HepG2 (cell line): Measurements from ENCODE around the gene MMP28. TPM values are rescaled to one million over a fixed set of nuclear protein-coding genes. Genes with fewer than 3 reads are reported as not detected.

ENCODE experiments used
- ATAC-seq: fragments of 200-7000 bp; cut with Tn5 transposase; 3 replicates; pipeline ENCODE4 v1.9.1; 2020; ENCODE audit warnings: mild to moderate bottlenecking, moderate library complexity
- BruUV-seq: library from RNA; stranded (reverse); fragments of 400-500 nt; replicated peaks from 2 replicates; lab custom pipeline; 2021; lab: Mats Ljungman, UMichigan
- CTCF ChIA-PET: fragments of 300-600 bp; formaldehyde crosslinking; extraction: SDS; loops from one replicate; lab custom pipeline; 2021; ENCODE audit warnings: low total read pairs, inconsistent platforms, low intra/inter-chr PET ratio; lab: Yijun Ruan, JAX
- POLR2A ChIA-PET: fragments of 350-600 bp; sonication (Branson Sonifier 250); formaldehyde crosslinking; loops from one replicate; lab custom pipeline; 2020; ENCODE audit warnings: antibody characterized with exemption, inconsistent platforms; lab: Yijun Ruan, JAX
- DNase-seq: peaks from one replicate; pipeline ENCODE4 v3.0.0-alpha.2; 2015; ENCODE audit warnings: low spot score
- FAIRE-seq: peaks from 3 replicates; lab custom pipeline; 2011; peaks lifted over from hg19 to GRCh38; lab: Jason Lieb, UNC
- H2AFZ ChIP-seq: one replicate; pipeline ENCODE4 v1.6.1; 2011; ENCODE audit warnings: low read length, inconsistent platforms
- H3K27ac ChIP-seq: fragments of 300-600 bp; 3 replicates; pipeline ENCODE4 v1.8.0; 2011; ENCODE audit warnings: mixed run types, mild to moderate bottlenecking, mixed read lengths, low read length, inconsistent platforms; ENCODE audit not compliant: insufficient read depth; ENCODE audit errors: extremely low read length
- H3K27me3 ChIP-seq, 2 experiments: fragments of 200-600 bp in 1 of 2; 2 replicates in 1 of 2; 3 replicates in 1 of 2; pipeline versions ENCODE4 v1.6.0 to v1.8.0; 2011; ENCODE audit warnings: low read length in 2 of 2, mild to moderate bottlenecking in 2 of 2, moderate library complexity in 2 of 2, inconsistent platforms in 1 of 2; ENCODE audit not compliant: insufficient read depth in 2 of 2, control insufficient read depth in 1 of 2
- H3K36me3 ChIP-seq, 2 experiments: fragments of 200-600 bp in 1 of 2; replicated peaks in 1 of 2; 2 replicates in 1 of 2; 3 replicates in 1 of 2; pipeline versions ENCODE4 v1.5.1 to v1.8.0; 2011; ENCODE audit warnings: low read length in 2 of 2, inconsistent platforms in 1 of 2; ENCODE audit not compliant: insufficient read depth in 2 of 2, control insufficient read depth in 1 of 2
- H3K4me1 ChIP-seq: 2 replicates; pipeline ENCODE4 v1.5.1; 2012; ENCODE audit warnings: low read length, inconsistent platforms; ENCODE audit not compliant: insufficient read depth
- H3K4me2 ChIP-seq: 2 replicates; pipeline ENCODE4 v1.6.0; 2011; ENCODE audit warnings: low read depth, low read length, inconsistent platforms
- H3K4me3 ChIP-seq, 3 experiments: fragments of 200-600 bp in 1 of 3; sonication (generic), shearing (Covaris generic) in 1 of 3; replicated peaks in 1 of 3; 2 replicates each; pipeline ENCODE4 v1.5.1; 2011 to 2016; ENCODE audit warnings: low read length in 3 of 3, inconsistent platforms in 2 of 3, low read depth in 2 of 3, mild to moderate bottlenecking in 2 of 3, control low read depth in 1 of 3, mixed read lengths in 1 of 3; ENCODE audit not compliant: insufficient read depth in 1 of 3
- H3K79me2 ChIP-seq: one replicate; pipeline ENCODE4 v1.6.1; 2011; ENCODE audit warnings: low read length, inconsistent platforms; ENCODE audit not compliant: insufficient read depth
- H3K9ac ChIP-seq: 2 replicates; pipeline ENCODE4 v1.6.0; 2011; ENCODE audit warnings: mild to moderate bottlenecking, low read depth, low read length, inconsistent platforms; ENCODE audit not compliant: insufficient read depth
- H3K9me3 ChIP-seq: 2 replicates; pipeline ENCODE4 v1.5.1; 2012; ENCODE audit warnings: mild to moderate bottlenecking, low read length
- H4K20me1 ChIP-seq: 2 replicates; pipeline ENCODE4 v1.6.0; 2011; ENCODE audit warnings: inconsistent platforms, mild to moderate bottlenecking, low read length, moderate library complexity; ENCODE audit not compliant: insufficient read depth
- FOXA3 ChIP-seq: IDR thresholded peaks from 2 replicates; pipeline ENCODE4 v1.6.1; 2016; ENCODE audit warnings: missing genetic modification reagents, missing compliant biosample characterization
- FOXO1 ChIP-seq: sonication (generic); formaldehyde crosslinking; IDR thresholded peaks from 2 replicates; pipeline ENCODE4 v1.4.0; 2020; ENCODE audit warnings: missing genetic modification reagents
- HNF4A ChIP-seq: sonication (generic); formaldehyde crosslinking; IDR thresholded peaks from 2 replicates; pipeline ENCODE4 v1.4.0; 2020; ENCODE audit warnings: missing genetic modification reagents
- MTF2 ChIP-seq: sonication (generic); formaldehyde crosslinking; IDR thresholded peaks from 2 replicates; pipeline ENCODE4 v1.5.0; 2020; ENCODE audit warnings: missing genetic modification reagents, borderline replicate concordance
- STAG1 ChIP-seq: sonication (generic); formaldehyde crosslinking; IDR thresholded peaks from 2 replicates; pipeline ENCODE4 v1.4.0; 2020; ENCODE audit warnings: missing genetic modification reagents
- ZNF549 ChIP-seq: sonication (generic); formaldehyde crosslinking; IDR thresholded peaks from 2 replicates; pipeline ENCODE4 v1.5.0; 2020; ENCODE audit warnings: missing genetic modification reagents
- ZNF652 ChIP-seq: IDR thresholded peaks from 2 replicates; pipeline ENCODE4 v1.6.1; 2016; ENCODE audit warnings: low read depth, borderline replicate concordance
- WGBS: methylation state at CpG from one replicate; pipeline ENCODE4 v1.1.6; 2017; ENCODE audit warnings: low lambda C conversion rate; 5-methylcytosine and 5-hydroxymethylcytosine counted together
- in situ Hi-C: cut with HindIII; loops from 2 replicates; pipeline ENCODE4 v1.10.0; 2017; ENCODE audit warnings: low pct_unique_long_range_greater_than_20kb; ENCODE audit not compliant: extremely low pct_ligation_motif_present
- intact Hi-C: fragments of 100-400 bp; cut with micrococcal nuclease; formaldehyde crosslinking; loops from one replicate; pipeline ENCODE4 v1.10.0; 2022; ENCODE audit not compliant: unreplicated experiment
- polyA plus RNA-seq, 8 experiments: library from polyadenylated mRNA; depleted of rRNA in 3 of 8; stranded (reverse) in 7 of 8; unstranded in 1 of 8; fragments of >200 nt; fragmentation: Illumina TruSeq in 4 of 8; extraction: Trizol in 4 of 8; gene quantifications; 2 replicates each; pipeline versions ENCODE4 v1.2.1 to v1.2.3, GENCODE V29; 2011 to 2016; ENCODE audit warnings: low read depth in 4 of 8, missing spikeins in 1 of 8, mixed read lengths in 1 of 8; ENCODE audit not compliant: insufficient read depth in 1 of 8
- total RNA-seq, 5 experiments: library from RNA; depleted of rRNA; stranded (reverse); fragments of >200 nt; fragmentation: Illumina TruSeq; extraction: Trizol; gene quantifications; 2 replicates each; pipeline ENCODE4 v1.2.3, GENCODE V29; 2016; ENCODE audit warnings: low read depth in 1 of 5
- TF ChIP-seq, protein P1 (sequence below): sonication (generic); formaldehyde crosslinking; conservative IDR thresholded peaks from 2 replicates; pipeline ENCODE4 v1.4.0; 2020; ENCODE audit warnings: mild to moderate bottlenecking, missing genetic modification reagents, moderate library complexity
- TF ChIP-seq, protein P2 (sequence below): sonication (generic); formaldehyde crosslinking; IDR thresholded peaks from 2 replicates; pipeline ENCODE4 v1.5.1; 2020; ENCODE audit warnings: mild to moderate bottlenecking, missing genetic modification reagents, moderate library complexity
- TF ChIP-seq, protein P3 (sequence below): sonication (generic); formaldehyde crosslinking; IDR thresholded peaks from 2 replicates; pipeline ENCODE4 v1.4.0; 2020; ENCODE audit warnings: missing genetic modification reagents

Gene MMP28
- total and polyA plus RNA-seq, 2 of the 13 experiments (the other 11 are each of a cell fraction or from before 2014, with no cell fraction given) = not detected

DNA sequence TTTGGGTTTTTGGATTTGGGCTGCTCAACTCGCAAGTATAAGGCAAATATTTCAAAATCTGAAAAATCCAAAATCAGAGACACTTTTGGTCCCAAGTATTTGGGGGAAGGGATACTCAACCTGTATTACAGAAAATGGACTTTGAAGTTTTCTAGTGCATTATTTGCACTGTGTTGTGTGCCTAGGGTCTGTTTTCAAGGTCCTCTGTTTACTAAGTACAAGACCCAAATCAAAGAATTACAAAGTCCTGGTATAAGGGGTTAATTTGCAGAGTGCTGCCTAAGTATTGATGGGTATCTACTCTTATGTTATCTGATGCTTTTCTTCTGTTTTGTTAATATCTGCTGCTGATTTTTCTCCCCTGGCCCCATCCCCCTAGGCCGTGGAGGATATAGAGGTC lies 48.3 kb upstream of the MMP28 start:
- peak; percentile 55 for TF ChIP-seq HNF4A
- TF ChIP-seq, protein P1, sequence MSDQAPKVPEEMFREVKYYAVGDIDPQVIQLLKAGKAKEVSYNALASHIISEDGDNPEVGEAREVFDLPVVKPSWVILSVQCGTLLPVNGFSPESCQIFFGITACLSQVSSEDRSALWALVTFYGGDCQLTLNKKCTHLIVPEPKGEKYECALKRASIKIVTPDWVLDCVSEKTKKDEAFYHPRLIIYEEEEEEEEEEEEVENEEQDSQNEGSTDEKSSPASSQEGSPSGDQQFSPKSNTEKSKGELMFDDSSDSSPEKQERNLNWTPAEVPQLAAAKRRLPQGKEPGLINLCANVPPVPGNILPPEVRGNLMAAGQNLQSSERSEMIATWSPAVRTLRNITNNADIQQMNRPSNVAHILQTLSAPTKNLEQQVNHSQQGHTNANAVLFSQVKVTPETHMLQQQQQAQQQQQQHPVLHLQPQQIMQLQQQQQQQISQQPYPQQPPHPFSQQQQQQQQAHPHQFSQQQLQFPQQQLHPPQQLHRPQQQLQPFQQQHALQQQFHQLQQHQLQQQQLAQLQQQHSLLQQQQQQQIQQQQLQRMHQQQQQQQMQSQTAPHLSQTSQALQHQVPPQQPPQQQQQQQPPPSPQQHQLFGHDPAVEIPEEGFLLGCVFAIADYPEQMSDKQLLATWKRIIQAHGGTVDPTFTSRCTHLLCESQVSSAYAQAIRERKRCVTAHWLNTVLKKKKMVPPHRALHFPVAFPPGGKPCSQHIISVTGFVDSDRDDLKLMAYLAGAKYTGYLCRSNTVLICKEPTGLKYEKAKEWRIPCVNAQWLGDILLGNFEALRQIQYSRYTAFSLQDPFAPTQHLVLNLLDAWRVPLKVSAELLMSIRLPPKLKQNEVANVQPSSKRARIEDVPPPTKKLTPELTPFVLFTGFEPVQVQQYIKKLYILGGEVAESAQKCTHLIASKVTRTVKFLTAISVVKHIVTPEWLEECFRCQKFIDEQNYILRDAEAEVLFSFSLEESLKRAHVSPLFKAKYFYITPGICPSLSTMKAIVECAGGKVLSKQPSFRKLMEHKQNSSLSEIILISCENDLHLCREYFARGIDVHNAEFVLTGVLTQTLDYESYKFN (CRISPR knock-in tag) = 0 out of 2 replicates have a peak, but pooled peaks have one; percentile 53
- no peak for TF ChIP-seq MTF2 (CRISPR knock-in tag)
- no peak for TF ChIP-seq FOXO1
- TF ChIP-seq STAG1 = no peak
- TF ChIP-seq, protein P2, sequence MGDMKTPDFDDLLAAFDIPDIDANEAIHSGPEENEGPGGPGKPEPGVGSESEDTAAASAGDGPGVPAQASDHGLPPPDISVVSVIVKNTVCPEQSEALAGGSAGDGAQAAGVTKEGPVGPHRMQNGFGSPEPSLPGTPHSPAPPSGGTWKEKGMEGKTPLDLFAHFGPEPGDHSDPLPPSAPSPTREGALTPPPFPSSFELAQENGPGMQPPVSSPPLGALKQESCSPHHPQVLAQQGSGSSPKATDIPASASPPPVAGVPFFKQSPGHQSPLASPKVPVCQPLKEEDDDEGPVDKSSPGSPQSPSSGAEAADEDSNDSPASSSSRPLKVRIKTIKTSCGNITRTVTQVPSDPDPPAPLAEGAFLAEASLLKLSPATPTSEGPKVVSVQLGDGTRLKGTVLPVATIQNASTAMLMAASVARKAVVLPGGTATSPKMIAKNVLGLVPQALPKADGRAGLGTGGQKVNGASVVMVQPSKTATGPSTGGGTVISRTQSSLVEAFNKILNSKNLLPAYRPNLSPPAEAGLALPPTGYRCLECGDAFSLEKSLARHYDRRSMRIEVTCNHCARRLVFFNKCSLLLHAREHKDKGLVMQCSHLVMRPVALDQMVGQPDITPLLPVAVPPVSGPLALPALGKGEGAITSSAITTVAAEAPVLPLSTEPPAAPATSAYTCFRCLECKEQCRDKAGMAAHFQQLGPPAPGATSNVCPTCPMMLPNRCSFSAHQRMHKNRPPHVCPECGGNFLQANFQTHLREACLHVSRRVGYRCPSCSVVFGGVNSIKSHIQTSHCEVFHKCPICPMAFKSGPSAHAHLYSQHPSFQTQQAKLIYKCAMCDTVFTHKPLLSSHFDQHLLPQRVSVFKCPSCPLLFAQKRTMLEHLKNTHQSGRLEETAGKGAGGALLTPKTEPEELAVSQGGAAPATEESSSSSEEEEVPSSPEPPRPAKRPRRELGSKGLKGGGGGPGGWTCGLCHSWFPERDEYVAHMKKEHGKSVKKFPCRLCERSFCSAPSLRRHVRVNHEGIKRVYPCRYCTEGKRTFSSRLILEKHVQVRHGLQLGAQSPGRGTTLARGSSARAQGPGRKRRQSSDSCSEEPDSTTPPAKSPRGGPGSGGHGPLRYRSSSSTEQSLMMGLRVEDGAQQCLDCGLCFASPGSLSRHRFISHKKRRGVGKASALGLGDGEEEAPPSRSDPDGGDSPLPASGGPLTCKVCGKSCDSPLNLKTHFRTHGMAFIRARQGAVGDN (CRISPR knock-in tag) = no peak
- 0 out of 2 replicates have a peak, but pooled peaks have one; percentile 6 for TF ChIP-seq FOXA3
- no peak for TF ChIP-seq ZNF549
- TF ChIP-seq ZNF652 (CRISPR knock-in tag) = peak; percentile 90
- TF ChIP-seq, protein P3, sequence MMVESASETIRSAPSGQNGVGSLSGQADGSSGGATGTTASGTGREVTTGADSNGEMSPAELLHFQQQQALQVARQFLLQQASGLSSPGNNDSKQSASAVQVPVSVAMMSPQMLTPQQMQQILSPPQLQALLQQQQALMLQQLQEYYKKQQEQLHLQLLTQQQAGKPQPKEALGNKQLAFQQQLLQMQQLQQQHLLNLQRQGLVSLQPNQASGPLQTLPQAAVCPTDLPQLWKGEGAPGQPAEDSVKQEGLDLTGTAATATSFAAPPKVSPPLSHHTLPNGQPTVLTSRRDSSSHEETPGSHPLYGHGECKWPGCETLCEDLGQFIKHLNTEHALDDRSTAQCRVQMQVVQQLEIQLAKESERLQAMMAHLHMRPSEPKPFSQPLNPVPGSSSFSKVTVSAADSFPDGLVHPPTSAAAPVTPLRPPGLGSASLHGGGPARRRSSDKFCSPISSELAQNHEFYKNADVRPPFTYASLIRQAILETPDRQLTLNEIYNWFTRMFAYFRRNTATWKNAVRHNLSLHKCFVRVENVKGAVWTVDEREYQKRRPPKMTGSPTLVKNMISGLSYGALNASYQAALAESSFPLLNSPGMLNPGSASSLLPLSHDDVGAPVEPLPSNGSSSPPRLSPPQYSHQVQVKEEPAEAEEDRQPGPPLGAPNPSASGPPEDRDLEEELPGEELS (CRISPR knock-in tag) = 0 out of 2 replicates have a peak, but pooled peaks have one; percentile 18
- peaks cover 34% of the 10 kb centered on the region for H3K4me1 ChIP-seq
- CTCF ChIA-PET = no interaction called here
- no peak overlapping the region for H3K4me3 ChIP-seq
- DNase-seq (no peak), FAIRE-seq (no peak), ATAC-seq (no peak)
- intact Hi-C loops (no loop called here), in situ Hi-C loops (no loop called here)
- H3K36me3 ChIP-seq = peaks cover 15 to 57% of the 10 kb centered on the region in 2 experiments
- no peak overlapping the region for H3K27ac ChIP-seq
- H3K27me3 ChIP-seq = no peaks in the 10 kb centered on the region
- no peak overlapping the region for H2AFZ ChIP-seq
- no peaks in the 10 kb centered on the region for H3K9me3 ChIP-seq
- 0 out of 2 replicates have a peak, but pooled peaks cover 5% of the 10 kb centered on the region for H4K20me1 ChIP-seq
- WGBS = 98% methylated on average over 2 of the region's 2 CpGs
- no peak overlapping the region for H3K4me2 ChIP-seq
- no peaks in the 10 kb centered on the region for H3K79me2 ChIP-seq
- POLR2A ChIA-PET = no interaction called here
- no peak overlapping the region for H3K9ac ChIP-seq
- no TSS peak for BruUV-seq
